ENCODE results near the gene FFAR3.

GRCh38 chr19:35398570-35398969, 40.3 kb downstream of the FFAR3 start:
- TF ChIP-seq HNRNPK (IDR thresholded peaks at IDR 0.05; ENCODE audit: low read depth, low read length, poor library complexity, severe bottlenecking) (no peak), ZNF644 (tag; IDR thresholded peaks at IDR 0.05; ENCODE audit: low read depth) (no peak), HEY1 (CRISPR knock-in tag; IDR thresholded peaks at IDR 0.05; ENCODE audit: borderline replicate concordance) (no peak), REST (IDR thresholded peaks at IDR 0.05; ENCODE audit: borderline replicate concordance) (no peak), REST (CRISPR knock-in tag; IDR thresholded peaks at IDR 0.05; ENCODE audit: low read depth) (no peak), HMG20A (CRISPR knock-in tag; conservative IDR thresholded peaks at IDR 0.05) (no peak), CCNT2 (IDR thresholded peaks at IDR 0.05; ENCODE audit: borderline replicate concordance, extremely low read depth, insufficient read length, low read depth, low read length) (no peak)
- TF ChIP-seq, protein P1, sequence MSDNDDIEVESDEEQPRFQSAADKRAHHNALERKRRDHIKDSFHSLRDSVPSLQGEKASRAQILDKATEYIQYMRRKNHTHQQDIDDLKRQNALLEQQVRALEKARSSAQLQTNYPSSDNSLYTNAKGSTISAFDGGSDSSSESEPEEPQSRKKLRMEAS (CRISPR knock-in tag; IDR thresholded peaks at IDR 0.05) = no peak
- TF ChIP-seq, protein P2, sequence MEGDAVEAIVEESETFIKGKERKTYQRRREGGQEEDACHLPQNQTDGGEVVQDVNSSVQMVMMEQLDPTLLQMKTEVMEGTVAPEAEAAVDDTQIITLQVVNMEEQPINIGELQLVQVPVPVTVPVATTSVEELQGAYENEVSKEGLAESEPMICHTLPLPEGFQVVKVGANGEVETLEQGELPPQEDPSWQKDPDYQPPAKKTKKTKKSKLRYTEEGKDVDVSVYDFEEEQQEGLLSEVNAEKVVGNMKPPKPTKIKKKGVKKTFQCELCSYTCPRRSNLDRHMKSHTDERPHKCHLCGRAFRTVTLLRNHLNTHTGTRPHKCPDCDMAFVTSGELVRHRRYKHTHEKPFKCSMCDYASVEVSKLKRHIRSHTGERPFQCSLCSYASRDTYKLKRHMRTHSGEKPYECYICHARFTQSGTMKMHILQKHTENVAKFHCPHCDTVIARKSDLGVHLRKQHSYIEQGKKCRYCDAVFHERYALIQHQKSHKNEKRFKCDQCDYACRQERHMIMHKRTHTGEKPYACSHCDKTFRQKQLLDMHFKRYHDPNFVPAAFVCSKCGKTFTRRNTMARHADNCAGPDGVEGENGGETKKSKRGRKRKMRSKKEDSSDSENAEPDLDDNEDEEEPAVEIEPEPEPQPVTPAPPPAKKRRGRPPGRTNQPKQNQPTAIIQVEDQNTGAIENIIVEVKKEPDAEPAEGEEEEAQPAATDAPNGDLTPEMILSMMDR (IDR thresholded peaks at IDR 0.05 in 2 of 3, conservative IDR thresholded peaks at IDR 0.05 in 1 of 3; ENCODE audit: insufficient read depth in 2 of 3, low read depth in 1 of 3, low read length in 3 of 3) = no peak
